GM23248 (cell line): ENCODE results near the gene IKZF1.

Experiments
- EZH2 ChIP-seq: fragments of 200-600 bp; sonication (generic); IDR thresholded peaks from 2 replicates; pipeline ENCODE4 v1.6.1; 2018; ENCODE audit warnings: antibody characterized with exemption, mild to moderate bottlenecking; ENCODE audit not compliant: insufficient read depth, poor library complexity, severe bottlenecking
- EZH2phosphoT487 ChIP-seq: fragments of 200-600 bp; sonication (generic); IDR thresholded peaks from 2 replicates; pipeline ENCODE4 v1.6.1; 2018; ENCODE audit warnings: antibody characterized with exemption, moderate library complexity, mild to moderate bottlenecking, low read depth; ENCODE audit not compliant: insufficient read depth

DNA sequence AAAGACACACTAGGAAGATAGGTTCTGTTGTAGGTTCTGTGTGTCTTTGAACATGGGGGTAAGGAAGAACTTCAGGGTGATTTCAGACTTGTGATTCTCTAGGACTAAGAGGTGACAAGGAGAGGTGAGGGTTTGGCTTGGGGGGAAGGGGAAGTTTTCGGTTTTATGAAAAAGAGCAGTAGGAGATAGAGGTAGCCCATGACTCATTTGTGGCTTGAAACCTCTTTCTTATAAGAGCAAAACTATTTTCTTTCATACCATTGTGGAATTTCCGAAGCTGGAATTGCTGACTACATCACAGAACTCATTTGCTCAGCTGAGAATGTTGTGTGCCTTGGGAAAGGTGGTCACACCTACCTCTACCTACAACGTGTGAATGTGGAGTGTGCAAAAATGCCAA lies 39.6 kb upstream of the IKZF1 start:
- no peak for TF ChIP-seq EZH2
- TF ChIP-seq EZH2phosphoT487: no peak
